ENCODE measurements around the gene CADM3. TPM values are rescaled to one million over a fixed set of nuclear protein-coding genes. Genes with fewer than 3 reads are reported as not detected.

Gene CADM3
- total and polyA plus RNA-seq, 9 of the 15 experiments (the other 6 are each of a cell fraction or from before 2014, with no cell fraction given), result 0.04 TPM; not detected in 8

GRCh38 chr1:159201642-159202041, 30.2 kb downstream of the CADM3 start (continued):
- TF ChIP-seq, protein P1, sequence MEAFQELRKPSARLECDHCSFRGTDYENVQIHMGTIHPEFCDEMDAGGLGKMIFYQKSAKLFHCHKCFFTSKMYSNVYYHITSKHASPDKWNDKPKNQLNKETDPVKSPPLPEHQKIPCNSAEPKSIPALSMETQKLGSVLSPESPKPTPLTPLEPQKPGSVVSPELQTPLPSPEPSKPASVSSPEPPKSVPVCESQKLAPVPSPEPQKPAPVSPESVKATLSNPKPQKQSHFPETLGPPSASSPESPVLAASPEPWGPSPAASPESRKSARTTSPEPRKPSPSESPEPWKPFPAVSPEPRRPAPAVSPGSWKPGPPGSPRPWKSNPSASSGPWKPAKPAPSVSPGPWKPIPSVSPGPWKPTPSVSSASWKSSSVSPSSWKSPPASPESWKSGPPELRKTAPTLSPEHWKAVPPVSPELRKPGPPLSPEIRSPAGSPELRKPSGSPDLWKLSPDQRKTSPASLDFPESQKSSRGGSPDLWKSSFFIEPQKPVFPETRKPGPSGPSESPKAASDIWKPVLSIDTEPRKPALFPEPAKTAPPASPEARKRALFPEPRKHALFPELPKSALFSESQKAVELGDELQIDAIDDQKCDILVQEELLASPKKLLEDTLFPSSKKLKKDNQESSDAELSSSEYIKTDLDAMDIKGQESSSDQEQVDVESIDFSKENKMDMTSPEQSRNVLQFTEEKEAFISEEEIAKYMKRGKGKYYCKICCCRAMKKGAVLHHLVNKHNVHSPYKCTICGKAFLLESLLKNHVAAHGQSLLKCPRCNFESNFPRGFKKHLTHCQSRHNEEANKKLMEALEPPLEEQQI (IDR thresholded peaks at IDR 0.05), result no peak
- TF ChIP-seq BRF1 (IDR thresholded peaks at IDR 0.05; ENCODE audit: borderline replicate concordance, extremely low read depth, insufficient read length) (no peak), FOXO4 (CRISPR knock-in tag; IDR thresholded peaks at IDR 0.05) (no peak)
- TF ChIP-seq, protein P2, sequence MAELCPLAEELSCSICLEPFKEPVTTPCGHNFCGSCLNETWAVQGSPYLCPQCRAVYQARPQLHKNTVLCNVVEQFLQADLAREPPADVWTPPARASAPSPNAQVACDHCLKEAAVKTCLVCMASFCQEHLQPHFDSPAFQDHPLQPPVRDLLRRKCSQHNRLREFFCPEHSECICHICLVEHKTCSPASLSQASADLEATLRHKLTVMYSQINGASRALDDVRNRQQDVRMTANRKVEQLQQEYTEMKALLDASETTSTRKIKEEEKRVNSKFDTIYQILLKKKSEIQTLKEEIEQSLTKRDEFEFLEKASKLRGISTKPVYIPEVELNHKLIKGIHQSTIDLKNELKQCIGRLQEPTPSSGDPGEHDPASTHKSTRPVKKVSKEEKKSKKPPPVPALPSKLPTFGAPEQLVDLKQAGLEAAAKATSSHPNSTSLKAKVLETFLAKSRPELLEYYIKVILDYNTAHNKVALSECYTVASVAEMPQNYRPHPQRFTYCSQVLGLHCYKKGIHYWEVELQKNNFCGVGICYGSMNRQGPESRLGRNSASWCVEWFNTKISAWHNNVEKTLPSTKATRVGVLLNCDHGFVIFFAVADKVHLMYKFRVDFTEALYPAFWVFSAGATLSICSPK (IDR thresholded peaks at IDR 0.05; ENCODE audit: borderline replicate concordance), result no peak
